ENCODE results near the gene TMEM132D. TPM values are rescaled to one million over a fixed set of nuclear protein-coding genes. Genes with fewer than 3 reads are reported as not detected.

The TMEM132D gene
- total RNA-seq, 4 donors from 2014 or later: 0.17 TPM; not detected in 3

GRCh38 chr12:129470196-129470595 is 433.6 kb downstream of the TMEM132D start:
- TF ChIP-seq EP300 (IDR thresholded peaks at IDR 0.05) (no peak), POLR2A (IDR thresholded peaks at IDR 0.05; ENCODE audit: low read depth) (no peak), CTCF (IDR thresholded peaks at IDR 0.05) (no peak), POLR2AphosphoS5 (IDR thresholded peaks at IDR 0.05) (no peak)
- H3K27me3 ChIP-seq: no peaks in the 10 kb centered on the region
- no peaks in the 10 kb centered on the region for H3K36me3 ChIP-seq
- H3K4me3 ChIP-seq: no peak overlapping the region
- WGBS: 75% methylated on average over 5 of the region's 5 CpGs
- H3K9me3 ChIP-seq: no peaks in the 10 kb centered on the region
- no peak overlapping the region for H3K27ac ChIP-seq (replicated peaks in 1 of 4)
- H3K4me1 ChIP-seq: no peaks in the 10 kb centered on the region
- intact Hi-C loops (cut with DNase I): no loop called here
- no peak for DNase-seq (ENCODE audit: extremely low spot score)

- Histone ChIP-seq H3K27me3 (no peaks in the 10 kb centered on the region), H3K27ac (replicated peaks in 1 of 4) (no peak overlapping the region), H3K9me3 (no peaks in the 10 kb centered on the region), H3K4me1 (no peaks in the 10 kb centered on the region), H3K4me3 (no peak overlapping the region), H3K36me3 (no peaks in the 10 kb centered on the region)
- 59% methylated on average over 6 of the region's 6 CpGs for WGBS
- intact Hi-C loops (cut with DNase I): no loop called here
- no peak for DNase-seq (ENCODE audit: extremely low spot score)
- TF ChIP-seq EP300 (IDR thresholded peaks at IDR 0.05) (no peak), POLR2AphosphoS5 (IDR thresholded peaks at IDR 0.05) (no peak), CTCF (IDR thresholded peaks at IDR 0.05) (no peak), POLR2A (IDR thresholded peaks at IDR 0.05; ENCODE audit: low read depth) (no peak)
Observed at GRCh38 chr12:129467726-129468125, 436.1 kb downstream of the TMEM132D start.

GRCh38 chr12:129467289-129467688 is 436.5 kb downstream of the TMEM132D start:
- Histone ChIP-seq H3K27me3 (no peaks in the 10 kb centered on the region), H3K27ac (replicated peaks in 1 of 4) (no peak overlapping the region), H3K4me1 (no peaks in the 10 kb centered on the region), H3K9me3 (no peaks in the 10 kb centered on the region), H3K36me3 (no peaks in the 10 kb centered on the region), H3K4me3 (no peak overlapping the region)
- 71% methylated on average over 1 of the region's 1 CpG for WGBS
- intact Hi-C loops (cut with DNase I): no loop called here
- no peak for DNase-seq (ENCODE audit: extremely low spot score)
- TF ChIP-seq EP300 (IDR thresholded peaks at IDR 0.05) (no peak), POLR2AphosphoS5 (IDR thresholded peaks at IDR 0.05) (no peak), CTCF (IDR thresholded peaks at IDR 0.05) (no peak), POLR2A (IDR thresholded peaks at IDR 0.05; ENCODE audit: low read depth) (no peak)

DNA sequence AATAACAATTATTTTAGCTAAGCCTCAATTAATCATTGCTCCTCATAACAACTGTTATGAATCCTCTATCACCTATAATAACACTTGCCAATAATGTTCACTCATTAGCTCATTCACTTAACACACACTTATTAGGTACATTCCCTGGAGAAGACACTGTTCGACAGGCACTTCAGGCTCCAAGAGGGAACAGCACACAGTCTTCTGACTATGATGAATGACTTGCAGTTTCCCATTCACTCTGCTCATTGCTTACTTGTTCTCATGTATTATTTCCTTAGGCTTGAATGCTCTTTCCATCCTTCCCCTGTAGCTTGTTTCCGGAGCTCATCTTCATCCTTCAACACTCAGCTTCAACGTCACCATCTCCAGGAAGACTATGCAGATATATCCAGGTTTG is 437.3 kb downstream of the TMEM132D start:
- H3K4me1 ChIP-seq: no peaks in the 10 kb centered on the region
- no peak overlapping the region for H3K27ac ChIP-seq (replicated peaks in 1 of 4)
- WGBS: 26% methylated on average over 3 of the region's 3 CpGs
- H3K36me3 ChIP-seq: no peaks in the 10 kb centered on the region
- no peaks in the 10 kb centered on the region for H3K27me3 ChIP-seq
- H3K4me3 ChIP-seq: no peak overlapping the region
- intact Hi-C loops (cut with DNase I): no loop called here
- TF ChIP-seq EP300 (IDR thresholded peaks at IDR 0.05) (no peak), CTCF (IDR thresholded peaks at IDR 0.05) (no peak), POLR2A (IDR thresholded peaks at IDR 0.05; ENCODE audit: low read depth) (no peak), POLR2AphosphoS5 (IDR thresholded peaks at IDR 0.05) (no peak)
- no peaks in the 10 kb centered on the region for H3K9me3 ChIP-seq
- no peak for DNase-seq (ENCODE audit: extremely low spot score)

- Histone ChIP-seq H3K27me3 (peaks cover 0 to 10% (median 0%) of the 10 kb centered on the region in 4 donors), H3K9me3 (no peaks in the 10 kb centered on the region), H3K36me3 (no peaks in the 10 kb centered on the region), H3K4me3 (no peak overlapping the region), H3K4me1 (no peaks in the 10 kb centered on the region), H3K27ac (replicated peaks in 1 of 4) (no peak overlapping the region)
- no peak for DNase-seq (ENCODE audit: extremely low spot score)
- WGBS: 85% methylated on average over 5 of the region's 5 CpGs
- TF ChIP-seq POLR2AphosphoS5 (IDR thresholded peaks at IDR 0.05) (no peak), EP300 (IDR thresholded peaks at IDR 0.05) (no peak), CTCF (IDR thresholded peaks at IDR 0.05) (no peak), POLR2A (IDR thresholded peaks at IDR 0.05; ENCODE audit: low read depth) (no peak)
- intact Hi-C loops (cut with DNase I): no loop called here
Observed at GRCh38 chr12:129459886-129460285, 443.9 kb downstream of the TMEM132D start.
